Measurements from ENCODE around the gene SYPL1.
A peak's percentile ranks its signal among the peaks of the same experiment; 100 is the strongest.

The SYPL1 gene

DNA sequence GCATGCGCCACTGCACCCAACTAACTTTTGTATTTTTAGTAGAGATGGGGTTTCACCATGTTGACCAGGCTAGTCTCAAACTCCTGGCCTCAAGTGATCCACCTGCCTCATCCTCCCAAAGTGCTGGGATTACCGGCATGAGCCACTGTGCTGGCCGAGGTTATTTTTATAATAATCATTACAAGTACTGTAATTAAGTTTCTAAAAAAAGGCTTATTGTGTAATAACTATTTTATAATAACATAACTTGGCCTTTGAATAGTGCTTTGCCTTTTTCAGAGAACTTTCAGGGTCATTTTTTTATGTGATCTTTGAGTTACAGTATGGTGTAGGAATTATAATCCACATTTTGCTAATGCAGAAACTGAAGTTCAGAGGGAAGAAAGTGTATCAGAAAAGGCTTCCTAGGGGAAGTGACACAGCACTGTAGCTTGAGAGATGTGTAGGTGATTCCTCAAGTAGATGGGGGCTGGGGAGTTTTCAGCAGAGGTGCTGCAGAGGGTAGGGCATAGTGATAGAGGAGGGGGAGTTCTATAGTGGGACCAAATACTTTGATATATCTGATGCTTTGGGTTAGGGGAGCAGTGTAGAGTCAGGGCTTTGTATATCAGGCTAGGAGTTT, 9.2 kb upstream of the SYPL1 start:
- no peak for DNase-seq

- no peak for DNase-seq
Measured at GRCh38 chr7:106120500-106120899, 8.4 kb upstream of the SYPL1 start.

GRCh38 chr7:106119719-106120118, 7.6 kb upstream of the SYPL1 start:
- no peak for DNase-seq

GRCh38 chr7:106117786-106118544, 5.9 kb upstream of the SYPL1 start:
- DNase-seq: no peak

GRCh38 chr7:106116161-106116704, 4.1 kb upstream of the SYPL1 start:
- DNase-seq: no peak

- DNase-seq: no peak
Measured at GRCh38 chr7:106114716-106115383, 2.7 kb upstream of the SYPL1 start.

DNA sequence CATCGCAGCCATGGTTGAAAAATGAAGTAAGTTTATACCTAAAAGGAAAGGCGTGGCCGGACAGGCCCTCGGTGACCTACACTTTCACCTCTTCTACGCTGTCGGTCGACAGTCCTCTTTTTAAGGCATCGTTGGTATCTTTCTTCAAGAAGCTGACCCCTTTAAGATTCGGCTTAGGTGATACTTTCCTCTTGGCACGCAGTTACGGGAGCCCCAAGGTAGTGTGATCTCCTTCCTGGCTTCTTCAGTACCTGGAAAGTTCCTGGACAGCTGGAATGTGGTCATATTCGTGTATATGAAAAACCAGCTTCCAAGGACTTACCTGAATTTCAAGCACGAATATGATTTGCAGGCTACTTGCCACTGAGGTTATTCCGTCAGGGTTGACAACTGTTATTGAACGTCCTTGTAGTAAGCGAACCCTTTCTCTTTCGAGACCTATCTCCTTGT, 885 bp upstream of the SYPL1 start:
- DNase-seq: no peak

GRCh38 chr7:106111655-106112117, 426 bp downstream of the SYPL1 start:
- no peak for DNase-seq

- peak; percentile 13 for DNase-seq
Measured at GRCh38 chr7:106110885-106111654, 1.0 kb downstream of the SYPL1 start.

- DNase-seq: no peak
Measured at GRCh38 chr7:106110238-106110560, 1.9 kb downstream of the SYPL1 start.

DNA sequence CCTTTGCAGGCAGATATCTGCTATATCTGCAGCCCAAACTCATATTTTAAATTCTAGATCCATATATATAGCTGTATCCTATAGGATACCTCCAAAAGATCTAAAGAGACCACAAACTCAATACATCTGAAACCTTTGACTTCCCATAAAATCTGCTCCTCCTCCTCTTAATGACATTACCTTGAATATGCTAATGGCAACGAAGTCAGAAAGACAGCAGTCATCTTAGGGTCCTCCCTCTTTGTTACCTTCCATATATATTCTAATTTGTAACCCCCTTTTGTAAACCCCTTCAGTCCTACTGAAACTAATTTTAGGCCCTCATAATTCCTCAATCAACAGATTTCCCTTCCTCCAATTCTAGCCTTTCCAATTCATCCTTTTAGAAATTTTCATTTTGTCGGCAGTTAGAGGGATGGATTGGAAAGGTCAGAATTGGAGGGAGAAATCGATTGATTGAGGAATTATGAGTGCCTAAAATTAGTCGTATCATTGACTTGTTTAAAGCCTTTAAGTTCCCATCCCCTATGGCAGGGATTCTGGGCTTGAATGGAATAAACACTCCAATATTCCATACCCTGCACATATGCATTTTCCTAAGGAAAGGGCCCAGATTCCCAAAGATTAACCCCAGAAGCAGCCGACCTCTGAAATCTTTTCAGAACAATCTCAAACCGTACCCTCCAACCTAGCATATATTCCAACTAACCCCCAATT, 2.4 kb downstream of the SYPL1 start:
- no peak for DNase-seq

DNA sequence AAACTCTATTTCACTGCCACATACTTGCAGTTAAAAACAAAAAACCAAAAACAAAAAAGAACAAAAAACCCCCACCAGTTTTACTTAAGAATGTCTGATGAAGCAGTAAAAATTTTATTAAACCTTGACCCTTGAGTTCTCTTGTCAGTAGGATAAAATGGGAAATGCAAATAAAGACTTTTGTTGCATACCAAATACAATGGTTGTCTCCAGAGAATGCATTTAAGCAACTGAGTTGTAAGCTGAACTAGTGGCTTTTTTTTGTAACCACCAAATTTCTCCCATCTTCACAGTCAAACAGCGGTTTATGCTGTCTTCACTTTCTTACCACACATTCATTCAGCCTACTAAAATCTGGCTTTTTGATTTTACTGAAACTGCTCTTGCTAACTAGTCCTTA, 3.1 kb downstream of the SYPL1 start:
- no peak for DNase-seq

GRCh38 chr7:106104721-106105260, 7.3 kb downstream of the SYPL1 start:
- DNase-seq: no peak

DNA sequence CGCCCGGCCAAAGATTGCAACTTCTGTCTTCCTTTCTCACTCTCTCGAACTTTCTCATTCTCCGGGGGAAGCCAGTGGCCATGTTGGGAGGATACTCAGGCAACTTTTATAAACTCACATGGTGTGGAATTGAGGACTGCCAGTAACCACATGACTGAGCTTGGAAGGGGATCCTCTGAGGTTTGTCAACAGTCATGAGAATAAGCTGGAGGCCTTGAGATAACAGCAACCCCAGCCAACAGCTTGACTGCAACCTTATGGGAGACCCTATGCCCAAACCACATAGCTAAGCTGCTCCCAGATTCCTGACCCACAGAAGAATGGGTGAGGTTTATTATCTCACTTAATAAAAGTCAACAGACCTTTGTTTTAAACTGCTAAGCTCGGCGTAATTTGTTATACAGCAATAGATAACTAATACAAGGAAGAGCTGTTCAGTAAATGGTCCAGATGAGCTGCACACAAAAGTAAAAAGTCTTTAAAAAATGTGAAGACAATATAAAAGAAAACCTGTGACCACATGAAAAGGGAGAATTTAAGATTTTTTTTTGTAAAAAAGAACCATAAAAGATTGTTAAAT, 9.6 kb downstream of the SYPL1 start:
- DNase-seq: no peak

DNA sequence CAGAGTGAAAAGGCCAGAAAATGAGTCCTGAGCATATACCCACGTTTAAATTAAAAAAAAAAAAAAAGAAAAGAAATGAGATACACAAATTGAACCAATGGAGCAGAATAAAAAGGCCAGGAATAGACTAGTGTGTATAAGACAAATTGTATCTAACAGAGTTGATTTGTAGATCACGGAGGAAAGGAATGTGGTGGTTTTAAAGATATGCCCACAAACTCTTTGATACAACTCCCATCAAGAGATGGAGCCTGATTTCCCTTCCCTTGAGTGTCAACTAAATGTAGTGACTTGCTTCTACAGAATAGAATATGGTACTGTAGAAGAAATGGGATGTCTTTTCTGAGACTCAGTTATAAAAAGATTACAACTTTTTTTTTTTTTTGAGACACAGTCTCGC, 10.4 kb downstream of the SYPL1 start:
- no peak for DNase-seq

- DNase-seq: no peak
Measured at GRCh38 chr7:106100863-106101629, 11.1 kb downstream of the SYPL1 start.

- DNase-seq: no peak
Measured at GRCh38 chr7:106099539-106099938, 12.6 kb downstream of the SYPL1 start.

- no peak for DNase-seq
Measured at GRCh38 chr7:106098889-106099288, 13.2 kb downstream of the SYPL1 start.

GRCh38 chr7:106095634-106096033, 16.5 kb downstream of the SYPL1 start:
- DNase-seq: no peak

DNA sequence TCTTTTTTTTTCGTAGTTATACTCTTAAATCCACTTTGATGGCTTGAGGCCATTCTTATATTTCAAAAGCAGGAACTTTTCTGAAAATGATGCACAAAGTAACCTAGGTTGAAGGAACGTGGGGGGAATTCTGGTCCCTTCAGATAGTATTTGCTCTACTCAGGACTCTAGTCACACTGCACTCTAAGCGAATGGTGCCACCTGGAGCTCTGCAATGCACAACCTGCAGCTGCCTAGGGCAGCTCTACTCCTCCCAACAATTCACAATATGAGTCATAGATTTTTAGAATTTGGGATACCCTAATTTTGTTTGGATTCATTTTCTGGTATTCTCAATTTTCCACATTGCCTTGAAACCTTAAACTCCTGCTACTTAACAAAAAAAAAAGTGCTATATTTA, 17.3 kb downstream of the SYPL1 start:
- no peak for DNase-seq

GRCh38 chr7:106092204-106092603, 19.9 kb downstream of the SYPL1 start:
- DNase-seq: no peak

All from fibroblast of skin of back (primary cell).